MM.1S (cell line): ENCODE data around the gene BCAR3.

Source experiments
- DNase-seq: peaks from one replicate; pipeline ENCODE4 v3.0.0-alpha.2; 2015
- H2AFZ ChIP-seq: fragments of 300-600 bp; sonication (generic); 2 replicates; pipeline ENCODE4 v1.6.0; 2016; ENCODE audit warnings: antibody characterized with exemption, low read length
- H3F3A ChIP-seq: fragments of 300-600 bp; sonication (generic); 2 replicates; pipeline ENCODE4 v1.6.1; 2016; ENCODE audit warnings: mild to moderate bottlenecking, antibody characterized with exemption, low read length, moderate library complexity, mixed read lengths; ENCODE audit not compliant: insufficient read depth
- H3K27ac ChIP-seq: fragments of 300-600 bp; sonication (generic); 2 replicates; pipeline ENCODE4 v1.5.1; 2016; ENCODE audit warnings: mild to moderate bottlenecking, low read length
- H3K27me3 ChIP-seq: fragments of 300-600 bp; sonication (generic); replicated peaks from 2 replicates; pipeline ENCODE4 v1.6.0; 2016; ENCODE audit warnings: low read length; ENCODE audit not compliant: insufficient read depth
- H3K36me3 ChIP-seq: fragments of 300-600 bp; sonication (generic); replicated peaks from 2 replicates; pipeline ENCODE4 v1.6.1; 2016; ENCODE audit warnings: mild to moderate bottlenecking, low read length, mixed read lengths; ENCODE audit not compliant: insufficient read depth
- H3K4me1 ChIP-seq: fragments of 300-600 bp; sonication (generic); 2 replicates; pipeline ENCODE4 v1.6.1; 2016; ENCODE audit warnings: low read length, mixed read lengths
- H3K4me2 ChIP-seq: fragments of 300-600 bp; sonication (generic); 2 replicates; pipeline ENCODE4 v1.6.0; 2016; ENCODE audit warnings: low read depth, low read length
- H3K4me3 ChIP-seq: fragments of 300-600 bp; sonication (generic); 2 replicates; pipeline ENCODE4 v1.5.1; 2016; ENCODE audit warnings: low read length, mixed read lengths
- H3K79me2 ChIP-seq: fragments of 300-600 bp; sonication (generic); 2 replicates; pipeline ENCODE4 v1.6.1; 2016; ENCODE audit warnings: mixed run types, low read length, mixed read lengths
- H3K9ac ChIP-seq: fragments of 300-600 bp; sonication (generic); 2 replicates; pipeline ENCODE4 v1.6.1; 2016; ENCODE audit warnings: low read length, mixed read lengths
- H3K9me2 ChIP-seq: fragments of 300-600 bp; sonication (generic); replicated peaks from 2 replicates; pipeline ENCODE4 v1.6.1; 2016; ENCODE audit warnings: mild to moderate bottlenecking, low read length, mixed read lengths; ENCODE audit not compliant: insufficient read depth
- H3K9me3 ChIP-seq: fragments of 300-600 bp; sonication (generic); replicated peaks from 2 replicates; pipeline ENCODE4 v1.6.1; 2016; ENCODE audit warnings: mild to moderate bottlenecking, low read length, mixed read lengths; ENCODE audit not compliant: insufficient read depth
- H4K20me1 ChIP-seq: fragments of 300-600 bp; sonication (generic); 2 replicates; pipeline ENCODE4 v1.6.1; 2016; ENCODE audit warnings: mild to moderate bottlenecking, low read length, moderate library complexity, mixed read lengths; ENCODE audit not compliant: insufficient read depth
- EZH2 ChIP-seq: fragments of 300-600 bp; sonication (generic); optimal IDR thresholded peaks from 2 replicates; pipeline ENCODE3; 2017; ENCODE audit warnings: low read depth, mild to moderate bottlenecking, antibody characterized with exemption, low read length, mixed read lengths
- EZH2phosphoT487 ChIP-seq: fragments of 300-600 bp; sonication (generic); IDR thresholded peaks from 2 replicates; pipeline ENCODE4 v1.6.1; 2018; ENCODE audit warnings: antibody characterized with exemption, low read length
- TF ChIP-seq, protein P1 (sequence below): fragments of 300-600 bp; sonication (generic); IDR thresholded peaks from 2 replicates; pipeline ENCODE4 v1.5.1; 2016; ENCODE audit warnings: antibody characterized with exemption, low read length, mixed read lengths

BCAR3 gene

DNA sequence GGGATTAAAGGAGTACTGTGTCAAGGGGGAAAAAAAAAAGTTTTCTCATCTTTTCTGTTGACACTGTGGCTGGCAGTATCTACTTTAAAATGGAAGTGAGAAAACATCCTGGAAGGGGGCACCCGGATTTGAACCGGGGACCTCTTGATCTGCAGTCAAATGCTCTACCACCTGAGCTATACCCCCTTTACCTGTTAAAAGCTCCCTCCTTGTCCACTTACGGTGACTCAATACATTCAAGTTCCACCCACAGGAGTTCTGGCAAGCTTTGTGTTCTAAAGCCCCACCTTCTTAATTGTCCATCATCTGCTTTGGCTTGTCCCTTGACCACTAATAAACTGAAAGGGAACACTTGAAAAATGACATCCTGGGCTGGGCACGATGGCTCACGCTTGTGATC is 165.5 kb downstream of the BCAR3 start:
- Histone ChIP-seq H3K9me2 (no peaks in the 10 kb centered on the region), H3K79me2 (no peaks in the 10 kb centered on the region), H3K9me3 (no peaks in the 10 kb centered on the region), H3K4me2 (no peak overlapping the region), H3K4me1 (no peaks in the 10 kb centered on the region), H3K27me3 (no peaks in the 10 kb centered on the region), H3K4me3 (no peak overlapping the region), H2AFZ (no peak overlapping the region), H3K9ac (no peak overlapping the region), H3K36me3 (no peaks in the 10 kb centered on the region), H3F3A (no peaks in the 10 kb centered on the region), H3K27ac (no peak overlapping the region), H4K20me1 (no peaks in the 10 kb centered on the region)
- TF ChIP-seq EZH2phosphoT487 (no peak), EZH2 (no peak)
- TF ChIP-seq, protein P1, sequence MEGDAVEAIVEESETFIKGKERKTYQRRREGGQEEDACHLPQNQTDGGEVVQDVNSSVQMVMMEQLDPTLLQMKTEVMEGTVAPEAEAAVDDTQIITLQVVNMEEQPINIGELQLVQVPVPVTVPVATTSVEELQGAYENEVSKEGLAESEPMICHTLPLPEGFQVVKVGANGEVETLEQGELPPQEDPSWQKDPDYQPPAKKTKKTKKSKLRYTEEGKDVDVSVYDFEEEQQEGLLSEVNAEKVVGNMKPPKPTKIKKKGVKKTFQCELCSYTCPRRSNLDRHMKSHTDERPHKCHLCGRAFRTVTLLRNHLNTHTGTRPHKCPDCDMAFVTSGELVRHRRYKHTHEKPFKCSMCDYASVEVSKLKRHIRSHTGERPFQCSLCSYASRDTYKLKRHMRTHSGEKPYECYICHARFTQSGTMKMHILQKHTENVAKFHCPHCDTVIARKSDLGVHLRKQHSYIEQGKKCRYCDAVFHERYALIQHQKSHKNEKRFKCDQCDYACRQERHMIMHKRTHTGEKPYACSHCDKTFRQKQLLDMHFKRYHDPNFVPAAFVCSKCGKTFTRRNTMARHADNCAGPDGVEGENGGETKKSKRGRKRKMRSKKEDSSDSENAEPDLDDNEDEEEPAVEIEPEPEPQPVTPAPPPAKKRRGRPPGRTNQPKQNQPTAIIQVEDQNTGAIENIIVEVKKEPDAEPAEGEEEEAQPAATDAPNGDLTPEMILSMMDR: no peak
- DNase-seq: no peak
